NCI-H128 (cell line): ENCODE results near the gene ADRA2C.

ENCODE experiments used
- DNase-seq: peaks from one replicate; lab custom pipeline; 2025; ENCODE audit not compliant: unreplicated experiment; lab: John Stamatoyannopoulos, UW

The ADRA2C gene

DNA sequence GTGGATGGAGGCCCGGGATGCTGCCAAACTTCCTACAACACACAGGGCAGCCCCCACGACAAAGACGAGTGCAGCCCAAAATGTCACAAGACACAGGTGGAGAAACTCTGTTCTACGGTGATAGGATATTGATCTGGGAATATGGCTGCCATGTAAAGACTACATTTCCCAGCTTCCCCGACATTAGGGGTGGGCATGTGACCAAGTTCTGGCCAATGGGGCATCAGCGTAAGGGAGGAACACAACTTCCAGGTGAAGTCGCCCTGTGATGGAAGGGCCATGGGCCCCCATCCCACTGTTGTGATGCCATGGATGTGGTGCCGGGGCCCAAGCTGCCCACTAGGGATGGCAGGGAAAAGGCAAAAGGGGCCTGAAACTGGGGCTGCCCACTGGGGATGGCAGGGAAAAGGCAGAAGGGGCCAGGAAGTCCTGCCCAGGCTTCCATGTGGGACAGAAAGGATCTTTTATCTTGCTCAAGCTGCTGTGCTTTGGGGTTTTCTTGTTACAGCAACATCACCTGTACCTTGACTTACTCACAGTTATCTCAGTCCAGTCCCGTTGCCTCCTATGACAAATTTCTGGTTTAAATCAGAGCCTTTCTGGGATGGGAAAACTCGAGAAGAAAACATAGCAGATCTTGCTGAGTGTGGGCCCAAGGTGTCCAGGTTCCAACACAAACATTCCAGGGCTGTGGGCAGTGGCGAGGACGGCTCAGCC is 9.7 kb upstream of the ADRA2C start:
- DNase-seq, result no peak

DNA sequence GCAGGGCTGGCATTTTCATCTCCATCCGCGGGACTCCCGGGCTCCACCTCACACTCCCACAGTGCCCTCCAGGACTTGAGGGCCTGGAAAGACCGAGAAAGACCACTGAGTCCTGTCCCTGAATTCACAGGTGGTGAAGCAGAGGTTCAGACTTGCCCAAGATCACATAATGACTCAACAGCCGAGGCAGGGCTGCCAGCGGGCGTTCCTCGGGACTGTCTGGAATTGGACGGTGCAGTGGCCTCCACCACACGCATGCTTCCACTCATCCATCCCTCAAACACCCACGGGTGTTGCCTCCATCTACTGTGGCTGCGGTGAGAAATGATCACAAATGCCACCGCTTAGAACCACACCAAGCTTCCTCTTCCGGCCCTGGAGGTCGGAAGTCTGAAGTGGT is 6.9 kb upstream of the ADRA2C start:
- no peak for DNase-seq

DNA sequence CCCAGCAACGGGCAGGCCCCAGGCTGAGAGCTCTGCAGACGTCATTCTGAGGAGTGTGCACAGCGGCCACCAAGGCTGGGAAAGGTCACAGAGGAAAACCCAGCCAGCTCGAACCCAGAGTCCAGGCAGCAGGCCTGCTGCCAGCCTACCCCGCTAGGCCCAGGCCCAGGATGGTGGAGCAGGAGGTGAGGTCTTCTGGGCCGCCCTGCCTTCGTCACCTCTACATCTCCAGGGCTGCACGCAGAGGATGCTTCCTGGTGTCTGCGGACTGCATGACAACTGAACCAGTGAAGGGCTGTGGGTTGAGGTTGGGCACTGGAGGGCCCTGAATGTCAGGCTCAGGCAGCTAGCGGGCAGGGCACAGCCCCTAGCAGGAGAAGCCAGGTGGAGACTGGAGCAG is 5.8 kb upstream of the ADRA2C start:
- no peak for DNase-seq

DNA sequence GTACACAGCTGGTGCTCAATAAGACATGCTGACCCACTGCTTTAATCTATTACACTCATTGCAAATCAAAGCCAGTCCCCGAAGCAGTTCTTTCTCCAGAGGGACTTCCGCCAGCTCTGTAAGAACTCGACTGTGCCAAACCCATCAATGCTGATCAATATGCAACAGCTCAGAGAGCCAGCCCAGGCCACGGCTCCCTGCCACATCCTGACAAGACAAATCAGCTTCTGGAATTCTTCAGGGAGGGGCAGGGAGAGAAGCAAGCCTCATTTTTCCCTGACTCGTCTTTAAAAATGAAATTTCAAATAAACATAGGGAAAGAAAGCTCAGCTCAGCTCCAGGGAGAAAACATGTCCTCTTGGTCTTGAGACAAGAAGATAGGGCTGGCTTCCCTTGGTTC is 5.3 kb upstream of the ADRA2C start:
- no peak for DNase-seq

DNA sequence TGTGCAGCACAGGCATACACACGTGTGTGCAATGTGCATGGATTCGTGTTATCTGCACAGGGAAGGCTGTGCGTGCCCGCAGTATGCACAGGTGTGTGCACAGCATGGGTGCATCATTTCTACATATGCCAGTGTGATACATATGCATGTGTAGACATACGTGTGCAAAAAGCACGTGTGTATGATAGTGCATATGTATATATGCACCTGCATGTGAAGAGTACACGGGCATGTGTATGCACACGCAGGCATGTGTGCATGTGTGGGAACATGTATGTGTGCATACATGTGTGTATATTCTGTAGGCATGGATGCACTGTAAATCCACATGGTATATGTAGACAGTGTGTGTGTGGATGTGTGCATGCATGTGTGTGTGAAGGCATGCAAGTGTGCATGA is 3.9 kb upstream of the ADRA2C start:
- no peak for DNase-seq

DNA sequence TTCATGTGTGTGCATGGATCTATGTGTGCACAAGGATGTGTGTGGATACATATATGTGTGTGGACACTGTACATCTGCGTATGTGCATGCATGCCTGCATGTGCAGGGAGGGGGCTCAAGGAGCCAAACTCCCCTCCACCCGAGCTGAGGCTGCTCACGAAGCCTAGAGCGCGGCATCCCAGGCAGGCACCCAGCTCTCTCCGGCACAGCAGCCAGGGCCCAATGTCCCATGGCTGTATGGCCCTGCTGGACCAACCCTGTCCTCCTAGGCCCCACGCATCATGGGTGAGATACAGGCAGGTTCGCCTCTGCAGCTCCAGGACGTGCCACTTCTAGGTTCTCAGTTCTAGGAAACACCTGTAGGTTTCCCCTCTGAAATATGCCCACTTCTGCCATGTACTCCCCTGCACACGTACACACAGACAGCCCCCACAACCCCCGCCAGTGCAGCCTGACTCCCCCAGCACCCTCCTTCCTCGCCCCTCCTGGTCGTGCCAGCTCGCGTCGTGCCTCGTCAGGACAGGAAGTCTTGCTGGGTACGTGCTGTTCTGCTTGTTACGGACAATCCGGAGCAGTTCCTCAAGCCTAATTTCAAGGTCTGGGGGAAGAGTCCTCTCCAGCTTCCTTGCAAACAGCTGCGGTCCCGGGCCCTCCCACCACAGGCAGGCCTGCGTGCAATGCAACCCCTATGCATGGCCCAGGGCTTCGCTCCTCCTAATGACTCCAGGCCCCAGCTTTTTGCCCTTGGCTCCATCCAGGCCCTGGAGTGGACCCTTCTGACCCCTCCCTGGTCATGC is 3.2 kb upstream of the ADRA2C start:
- no peak for DNase-seq

DNA sequence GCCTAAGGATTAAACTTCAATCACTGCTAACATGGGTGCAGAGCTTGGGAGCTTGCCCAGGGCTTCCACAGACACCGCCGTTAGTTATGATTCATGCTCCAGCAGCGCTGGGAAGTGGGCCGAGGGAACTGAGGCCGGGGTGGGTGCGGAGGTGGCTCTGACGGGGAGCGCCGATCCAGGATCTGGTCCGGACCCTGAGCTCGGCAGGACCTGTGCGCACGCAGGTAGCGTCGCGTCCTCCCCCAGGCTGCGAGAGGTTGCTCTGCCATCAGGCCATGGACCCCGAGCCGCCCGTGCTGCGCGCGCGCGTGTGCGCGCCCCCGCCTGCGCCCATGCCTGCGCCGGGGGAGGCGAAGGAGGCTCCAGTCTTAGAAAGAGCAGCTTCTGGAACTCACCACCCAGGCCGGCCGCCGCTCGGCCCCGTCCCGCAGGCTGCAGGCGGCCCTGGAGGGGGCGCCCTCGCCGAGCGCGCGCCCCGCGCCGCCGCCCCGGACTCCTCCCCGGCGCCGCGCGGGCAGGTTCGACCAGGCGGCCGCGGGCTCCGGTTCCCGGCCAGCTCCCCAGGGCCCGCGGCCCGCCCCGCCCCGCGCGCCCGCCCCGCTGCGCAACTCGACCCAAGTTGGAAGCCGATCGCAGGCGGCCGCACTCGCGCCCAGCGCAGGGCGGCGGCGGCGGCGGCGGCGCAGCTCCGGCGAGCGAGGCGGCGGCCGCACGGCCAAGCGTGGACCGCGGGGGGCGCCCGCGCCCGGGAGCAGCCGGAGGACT is 732 bp upstream of the ADRA2C start:
- no peak for DNase-seq

DNA sequence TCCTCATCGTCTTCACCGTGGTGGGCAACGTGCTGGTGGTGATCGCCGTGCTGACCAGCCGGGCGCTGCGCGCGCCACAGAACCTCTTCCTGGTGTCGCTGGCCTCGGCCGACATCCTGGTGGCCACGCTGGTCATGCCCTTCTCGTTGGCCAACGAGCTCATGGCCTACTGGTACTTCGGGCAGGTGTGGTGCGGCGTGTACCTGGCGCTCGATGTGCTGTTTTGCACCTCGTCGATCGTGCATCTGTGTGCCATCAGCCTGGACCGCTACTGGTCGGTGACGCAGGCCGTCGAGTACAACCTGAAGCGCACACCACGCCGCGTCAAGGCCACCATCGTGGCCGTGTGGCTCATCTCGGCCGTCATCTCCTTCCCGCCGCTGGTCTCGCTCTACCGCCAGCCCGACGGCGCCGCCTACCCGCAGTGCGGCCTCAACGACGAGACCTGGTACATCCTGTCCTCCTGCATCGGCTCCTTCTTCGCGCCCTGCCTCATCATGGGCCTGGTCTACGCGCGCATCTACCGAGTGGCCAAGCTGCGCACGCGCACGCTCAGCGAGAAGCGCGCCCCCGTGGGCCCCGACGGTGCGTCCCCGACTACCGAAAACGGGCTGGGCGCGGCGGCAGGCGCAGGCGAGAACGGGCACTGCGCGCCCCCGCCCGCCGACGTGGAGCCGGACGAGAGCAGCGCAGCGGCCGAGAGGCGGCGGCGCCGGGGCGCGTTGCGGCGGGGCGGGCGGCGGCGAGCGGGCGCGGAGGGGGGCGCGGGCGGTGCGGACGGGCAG is 792 bp downstream of the ADRA2C start:
- DNase-seq, result no peak

DNA sequence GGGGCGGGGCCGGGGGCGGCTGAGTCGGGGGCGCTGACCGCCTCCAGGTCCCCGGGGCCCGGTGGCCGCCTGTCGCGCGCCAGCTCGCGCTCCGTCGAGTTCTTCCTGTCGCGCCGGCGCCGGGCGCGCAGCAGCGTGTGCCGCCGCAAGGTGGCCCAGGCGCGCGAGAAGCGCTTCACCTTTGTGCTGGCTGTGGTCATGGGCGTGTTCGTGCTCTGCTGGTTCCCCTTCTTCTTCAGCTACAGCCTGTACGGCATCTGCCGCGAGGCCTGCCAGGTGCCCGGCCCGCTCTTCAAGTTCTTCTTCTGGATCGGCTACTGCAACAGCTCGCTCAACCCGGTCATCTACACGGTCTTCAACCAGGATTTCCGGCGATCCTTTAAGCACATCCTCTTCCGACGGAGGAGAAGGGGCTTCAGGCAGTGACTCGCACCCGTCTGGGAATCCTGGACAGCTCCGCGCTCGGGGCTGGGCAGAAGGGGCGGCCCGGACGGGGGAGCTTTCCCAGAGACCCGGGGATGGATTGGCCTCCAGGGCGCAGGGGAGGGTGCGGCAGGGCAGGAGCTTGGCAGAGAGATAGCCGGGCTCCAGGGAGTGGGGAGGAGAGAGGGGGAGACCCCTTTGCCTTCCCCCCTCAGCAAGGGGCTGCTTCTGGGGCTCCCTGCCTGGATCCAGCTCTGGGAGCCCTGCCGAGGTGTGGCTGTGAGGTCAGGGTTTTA is 1.5 kb downstream of the ADRA2C start:
- DNase-seq, result no peak

DNA sequence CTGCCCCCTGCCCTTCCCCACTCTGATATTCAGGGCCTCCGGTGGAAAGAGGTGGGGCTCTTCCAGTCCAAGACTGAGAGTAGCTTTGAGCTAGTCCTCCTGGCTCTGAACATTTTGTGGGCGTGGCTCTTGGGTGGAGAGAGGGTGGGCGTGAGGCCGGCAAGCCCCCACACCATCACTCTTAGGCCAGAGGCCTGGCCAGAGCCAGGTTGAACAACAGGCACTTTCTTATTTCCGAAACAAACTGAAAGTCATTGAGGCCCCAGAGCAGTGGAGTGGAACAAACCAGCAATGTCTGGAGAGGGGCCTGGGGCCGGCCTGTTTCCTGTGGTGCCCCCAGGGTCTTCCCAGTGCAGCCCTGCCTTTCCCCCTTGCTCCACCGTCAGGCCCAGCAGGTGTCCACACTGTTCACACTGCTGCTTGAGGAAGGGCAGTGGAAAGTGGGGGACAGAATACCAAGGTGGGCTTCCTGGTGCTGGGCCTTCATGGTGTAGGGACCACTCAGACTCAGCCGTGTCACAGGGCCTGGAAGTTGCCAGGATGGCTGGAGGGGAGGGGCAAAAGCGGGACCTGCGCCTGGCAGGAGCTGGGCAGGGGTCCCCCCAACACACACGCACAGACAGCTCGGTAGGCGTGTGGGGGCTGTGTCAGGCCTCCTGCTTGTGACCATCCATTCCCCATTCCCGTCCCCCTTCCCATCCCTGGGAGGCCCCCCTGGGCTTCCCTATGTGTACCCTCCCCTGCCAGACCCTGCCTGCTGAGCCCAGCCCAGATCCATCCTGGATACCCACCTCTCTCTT is 2.9 kb downstream of the ADRA2C start:
- no peak for DNase-seq

DNA sequence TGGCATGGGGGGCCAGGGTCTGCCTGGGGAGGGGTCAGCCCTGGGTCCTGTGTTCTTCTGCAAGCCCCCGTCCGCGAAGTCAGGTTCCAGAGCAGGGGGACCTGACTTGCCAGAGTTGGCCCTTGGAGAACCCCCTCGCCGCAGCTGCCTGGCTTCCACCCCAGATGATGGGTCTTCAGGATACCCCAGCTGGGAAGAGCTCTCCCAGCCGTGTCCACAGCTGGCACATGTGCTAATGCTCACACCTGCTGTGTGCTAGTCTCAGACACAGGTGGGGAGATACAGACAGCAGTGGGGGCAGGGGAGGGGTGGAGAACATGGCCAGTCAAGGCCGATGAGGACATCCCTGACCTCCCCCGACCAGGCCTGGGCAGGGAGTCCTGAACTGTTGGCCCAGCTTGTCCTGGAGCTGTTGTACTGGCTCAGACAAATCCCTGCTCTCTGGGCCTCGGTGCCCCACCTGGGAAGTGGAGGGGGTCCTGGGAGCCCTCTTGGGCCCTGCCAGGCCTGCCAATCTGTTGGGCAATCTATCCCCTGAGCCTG is 3.5 kb downstream of the ADRA2C start:
- DNase-seq, result no peak

DNA sequence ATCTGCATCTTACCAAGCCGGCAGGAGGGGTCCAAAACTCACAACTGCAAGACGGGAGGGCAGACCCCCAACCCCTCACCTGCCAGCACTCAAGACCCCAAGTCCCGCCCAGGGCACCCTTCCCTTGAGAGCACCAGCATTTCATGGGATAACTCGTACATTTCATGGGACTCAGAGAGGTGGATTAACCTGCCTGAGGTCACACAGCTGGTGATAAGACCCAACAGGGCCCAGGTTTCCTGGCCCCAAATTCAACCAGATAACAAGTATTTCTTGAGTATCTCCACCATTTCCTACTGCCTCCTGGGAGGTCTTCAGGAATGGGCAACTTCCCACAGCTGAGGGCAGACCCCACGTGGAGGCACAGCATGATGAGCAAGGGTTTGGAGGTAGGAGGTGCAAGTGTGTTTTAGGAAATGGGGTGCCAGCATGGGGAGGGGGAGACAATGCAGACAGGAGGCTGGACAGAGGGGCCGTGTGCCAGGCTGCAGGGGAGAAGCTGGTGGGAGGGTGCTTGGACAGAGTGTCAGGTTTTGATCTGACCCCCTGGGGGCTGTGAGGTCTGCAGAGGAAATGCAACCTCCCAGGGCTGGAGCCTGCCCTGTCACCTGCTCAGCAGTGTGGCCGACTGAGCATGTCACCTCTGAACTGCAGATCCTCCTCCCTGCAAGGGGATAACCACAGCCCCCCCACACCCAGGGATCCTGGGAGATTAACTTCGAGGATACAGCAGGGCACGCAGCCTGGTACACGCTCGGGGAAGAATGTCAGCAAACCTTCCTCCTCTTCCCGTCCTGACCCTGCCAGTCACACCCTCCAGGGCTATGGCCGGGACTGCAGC is 4.4 kb downstream of the ADRA2C start:
- DNase-seq, result no peak

DNA sequence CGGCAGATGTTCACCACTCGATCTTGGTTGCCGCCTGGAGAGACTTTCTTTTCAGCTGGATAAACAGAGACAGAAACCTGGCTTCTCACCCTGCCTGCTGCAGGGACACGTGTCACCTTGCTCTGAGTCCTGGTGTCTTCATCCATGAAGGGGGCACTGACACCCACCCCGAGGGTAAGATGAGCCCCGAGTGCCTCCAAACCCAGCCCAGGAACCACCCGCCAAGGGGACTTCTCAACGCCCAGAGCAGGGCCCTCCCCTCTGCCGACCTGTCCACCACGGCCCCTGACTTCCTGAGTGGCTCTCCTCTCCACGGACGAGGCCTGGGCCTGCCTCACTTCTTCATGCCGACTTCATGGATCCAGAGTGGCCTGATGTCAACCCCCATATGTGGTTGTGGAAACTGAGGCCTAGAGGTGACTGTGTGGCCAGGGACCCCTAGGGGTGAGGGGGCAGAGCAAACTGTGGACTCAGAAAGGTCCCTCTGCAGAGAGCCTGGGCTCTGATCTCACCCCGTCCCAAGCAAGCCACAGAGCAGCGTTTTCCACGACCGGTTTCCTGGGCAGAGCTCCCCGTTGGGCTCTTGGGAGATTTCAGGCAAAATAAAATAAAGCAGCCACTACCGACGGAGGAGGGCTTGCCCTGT is 5.1 kb downstream of the ADRA2C start:
- DNase-seq, result no peak

DNA sequence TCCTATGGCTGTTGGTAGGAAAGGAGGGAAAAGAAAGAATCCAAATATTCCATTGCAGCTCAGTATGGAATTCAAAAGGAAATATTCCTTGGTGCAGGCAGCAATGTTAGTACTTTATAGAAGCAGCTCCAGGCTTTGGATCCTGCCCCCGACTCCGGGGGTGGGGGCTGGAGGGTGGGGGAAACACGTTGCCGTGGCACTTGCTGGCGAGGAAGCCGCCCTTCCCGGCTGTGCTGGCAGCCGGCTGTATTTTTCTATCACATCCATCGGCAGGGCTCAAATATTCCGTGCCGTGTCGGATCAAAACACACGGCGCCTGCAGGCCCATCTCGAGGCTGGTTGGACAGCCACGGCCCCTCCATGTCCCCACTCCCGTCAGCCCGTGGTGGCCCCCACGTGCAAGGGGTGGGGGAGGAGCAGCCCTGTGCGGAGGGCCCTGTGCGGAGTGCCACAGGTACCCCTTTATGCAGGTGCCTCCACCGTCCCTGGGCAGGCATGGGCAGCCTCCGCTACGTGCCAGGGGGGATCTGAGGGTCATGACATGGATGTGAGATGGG is 5.8 kb downstream of the ADRA2C start:
- no peak for DNase-seq

DNA sequence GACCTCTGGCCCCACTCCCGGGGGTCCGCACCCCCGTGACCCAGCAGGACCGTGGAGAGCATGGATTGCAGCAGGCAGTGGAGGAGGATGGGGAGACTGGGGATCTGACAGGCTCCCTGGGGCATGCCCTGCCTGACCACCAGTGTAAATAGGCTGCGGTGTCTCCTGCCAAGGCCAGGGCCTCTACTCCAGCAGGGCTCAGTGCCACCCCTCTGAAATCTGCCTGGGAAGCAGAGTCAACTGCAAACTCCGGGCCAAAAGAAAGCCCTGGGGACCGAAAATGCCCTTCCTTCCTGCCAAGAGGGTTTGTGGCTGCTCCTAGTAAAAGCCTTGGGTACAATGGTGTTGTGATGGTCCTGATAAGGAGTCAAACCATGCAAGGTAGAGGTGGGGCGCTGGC is 6.4 kb downstream of the ADRA2C start:
- DNase-seq, result no peak

DNA sequence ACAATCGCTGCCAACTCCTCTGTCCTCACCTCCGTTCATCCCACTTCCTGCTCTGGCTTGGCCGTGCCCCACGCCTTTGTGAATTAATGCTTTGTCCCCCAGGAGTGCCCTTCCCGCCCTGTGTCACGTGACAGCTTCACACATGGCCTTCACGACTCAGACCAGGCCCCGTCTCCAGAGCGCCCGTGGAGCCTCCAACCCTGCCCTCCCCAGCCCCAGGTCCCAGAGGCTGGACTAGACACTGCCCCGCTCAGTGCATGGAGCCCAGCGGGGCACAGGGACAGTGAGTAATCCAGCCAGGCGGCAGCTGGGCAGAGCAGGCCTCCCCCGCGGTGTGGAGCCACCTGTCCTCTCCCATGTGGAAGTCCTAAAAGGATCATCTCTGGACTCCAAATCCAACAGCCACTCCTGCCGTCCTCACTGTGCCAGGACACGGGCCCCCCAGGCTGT is 7.4 kb downstream of the ADRA2C start:
- DNase-seq, result no peak

DNA sequence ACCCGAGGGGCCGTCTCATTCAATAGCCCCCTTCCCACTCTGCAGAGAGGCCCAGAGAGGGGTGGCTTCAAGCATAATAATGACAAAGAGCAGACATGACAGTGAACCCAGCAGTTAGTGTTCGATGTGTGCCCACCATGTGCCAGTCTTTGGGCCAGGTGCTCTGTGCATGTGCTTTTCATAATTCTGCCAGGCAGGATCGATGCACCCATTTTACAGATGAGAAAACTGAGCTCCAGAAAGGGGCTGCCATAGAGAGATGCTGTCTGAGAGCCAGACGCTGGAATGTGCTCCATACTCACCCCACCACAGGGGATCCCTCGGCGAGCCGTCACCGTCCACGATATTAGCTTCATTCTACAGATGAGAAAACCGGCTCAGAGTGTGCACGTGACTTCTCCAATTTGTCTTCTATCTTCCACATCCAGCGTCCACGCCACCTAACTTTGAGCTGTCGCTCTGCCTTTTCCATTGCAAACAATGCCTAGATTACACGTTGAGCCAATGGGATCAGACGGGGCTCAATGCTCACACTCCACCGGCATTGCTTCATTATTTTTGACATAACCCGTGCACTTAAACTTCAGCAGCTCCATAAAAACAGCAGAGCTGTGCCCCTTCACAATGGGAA is 8.2 kb downstream of the ADRA2C start:
- DNase-seq, result no peak
